Stimulated activated CD8-positive, alpha-beta memory T cell treated with anti-CD3 and anti-CD28 coated beads, Interleukin-7, amount 100 ng/mL, for 1 hour (primary cell): ENCODE data around the gene NFIA.

ENCODE experiments used
- DNase-seq, 2 donors: peaks; one replicate each; pipeline ENCODE4 v3.0.0-alpha.2; 2020; ENCODE audit warnings: low read depth in 2 of 2

The NFIA gene

DNA sequence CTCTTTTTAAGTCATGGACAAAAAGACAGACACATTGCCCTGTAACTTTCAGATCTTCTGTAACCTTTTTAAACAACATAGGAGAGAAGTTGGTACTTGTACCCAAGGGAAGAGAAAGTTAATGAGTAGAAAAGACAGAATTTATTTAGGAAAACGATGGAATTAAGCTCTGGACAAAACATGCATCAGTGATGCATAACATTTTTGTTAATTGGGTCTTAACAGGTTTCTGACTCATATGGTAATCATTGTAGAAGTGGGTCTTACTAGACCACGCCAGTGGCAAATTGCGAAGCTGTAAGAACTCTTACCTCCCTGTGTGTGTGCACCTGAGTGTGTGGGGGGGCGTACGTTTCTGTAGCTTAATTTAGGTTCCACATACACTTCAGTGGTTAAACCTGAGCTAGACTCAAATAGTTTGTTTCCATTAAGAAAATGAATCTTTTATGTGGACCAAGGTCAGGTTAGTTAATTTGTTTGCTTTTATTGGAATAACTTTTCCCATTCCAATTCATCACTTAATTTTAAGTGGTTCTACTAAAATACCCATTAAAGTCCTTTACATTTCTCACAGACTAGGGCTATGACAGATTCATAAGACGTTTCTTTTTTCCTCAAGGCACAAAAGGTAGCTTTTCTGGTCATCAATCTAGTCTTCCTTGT is 48.1 kb downstream of the NFIA start:
- DNase-seq, result no peak

DNA sequence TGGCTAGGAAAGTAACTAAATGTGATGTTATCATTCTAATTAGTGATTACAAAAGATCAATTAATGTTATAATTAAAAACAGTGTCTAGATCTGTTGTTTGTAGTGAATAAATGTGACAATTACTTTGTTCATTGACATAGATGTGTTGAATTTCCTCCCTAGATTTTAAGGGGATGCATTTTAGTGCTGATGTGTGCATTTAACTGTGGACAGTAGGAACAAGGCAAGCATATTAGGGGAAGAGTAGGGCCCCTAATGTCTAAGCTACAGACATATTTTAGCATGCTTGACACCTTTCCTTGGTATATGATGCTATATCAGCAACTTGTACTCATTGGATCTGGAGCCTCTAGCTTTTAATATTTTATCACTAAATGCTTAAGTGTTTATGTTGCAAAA is 48.9 kb downstream of the NFIA start:
- no peak for DNase-seq

DNA sequence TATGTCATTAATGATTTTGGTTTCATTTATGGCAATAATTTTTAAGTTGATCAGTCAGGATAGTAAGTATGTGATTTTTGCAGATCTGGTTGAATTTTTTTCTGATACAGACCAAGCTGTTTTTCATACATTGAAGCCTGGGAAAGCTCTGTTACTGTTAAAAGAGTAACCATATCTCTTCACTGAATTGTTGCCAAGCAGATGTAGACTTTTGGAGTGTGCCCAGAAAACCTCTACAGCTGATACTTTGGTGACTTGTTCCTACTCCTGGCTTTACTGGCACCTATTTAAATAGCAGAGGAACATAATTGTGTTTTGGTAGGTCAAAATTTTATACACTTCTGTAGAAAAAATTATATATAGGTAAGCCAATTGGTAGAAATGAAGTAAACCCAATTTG is 49.4 kb downstream of the NFIA start:
- no peak for DNase-seq

DNA sequence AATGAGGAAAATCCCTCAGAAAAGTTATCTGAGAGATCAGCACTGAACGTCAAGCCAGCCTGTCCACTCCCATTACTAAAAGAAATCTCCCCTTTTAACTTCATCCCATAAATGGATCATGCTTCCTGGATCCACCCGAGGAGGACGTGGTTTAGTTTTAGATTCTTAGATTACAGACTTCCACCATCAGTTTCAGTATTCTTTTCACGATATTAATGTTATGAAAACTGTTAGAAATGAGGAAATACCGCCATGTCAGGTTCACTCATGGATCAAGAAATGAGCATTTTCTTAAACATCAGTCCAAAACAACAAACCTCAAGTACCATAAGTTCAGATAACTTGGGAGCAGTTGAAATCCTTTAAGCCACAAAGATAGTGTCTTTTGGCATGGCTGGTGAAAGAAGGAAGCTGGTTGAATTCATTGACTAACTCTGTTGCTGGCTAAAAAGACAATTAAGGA is 49.8 kb downstream of the NFIA start:
- DNase-seq, result no peak

DNA sequence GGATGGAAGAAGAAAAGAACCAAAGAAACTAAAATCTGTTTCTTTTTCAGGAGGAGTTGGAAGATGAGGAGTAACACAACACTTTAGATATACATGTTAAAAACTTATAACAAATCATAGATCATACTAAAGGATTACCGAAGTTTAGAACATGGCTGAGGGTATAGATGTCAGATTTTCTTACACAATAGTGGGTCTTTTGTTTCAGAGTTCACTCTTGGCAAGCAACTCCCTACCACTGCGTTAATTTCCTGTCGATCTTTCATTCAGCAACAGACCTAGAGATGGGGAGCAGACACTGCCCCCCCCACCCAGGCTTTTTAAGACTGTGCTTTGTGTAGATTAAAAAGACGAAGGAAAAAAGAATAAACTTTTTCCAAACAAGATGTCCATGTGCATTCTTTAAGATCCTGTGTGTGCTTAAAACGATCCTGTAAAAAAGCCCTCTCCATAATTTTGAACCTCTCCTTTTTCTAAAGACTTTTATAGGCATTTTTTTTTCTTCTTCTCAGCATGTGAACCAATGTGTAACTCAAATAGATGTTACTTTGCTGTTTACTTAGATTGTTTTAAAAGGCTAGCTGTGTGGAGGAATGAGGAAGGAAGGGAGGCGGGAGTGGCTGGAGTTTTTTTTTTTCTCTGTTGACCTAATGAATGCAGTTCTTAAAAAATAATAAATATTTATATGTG is 50.4 kb downstream of the NFIA start:
- DNase-seq, result no peak

DNA sequence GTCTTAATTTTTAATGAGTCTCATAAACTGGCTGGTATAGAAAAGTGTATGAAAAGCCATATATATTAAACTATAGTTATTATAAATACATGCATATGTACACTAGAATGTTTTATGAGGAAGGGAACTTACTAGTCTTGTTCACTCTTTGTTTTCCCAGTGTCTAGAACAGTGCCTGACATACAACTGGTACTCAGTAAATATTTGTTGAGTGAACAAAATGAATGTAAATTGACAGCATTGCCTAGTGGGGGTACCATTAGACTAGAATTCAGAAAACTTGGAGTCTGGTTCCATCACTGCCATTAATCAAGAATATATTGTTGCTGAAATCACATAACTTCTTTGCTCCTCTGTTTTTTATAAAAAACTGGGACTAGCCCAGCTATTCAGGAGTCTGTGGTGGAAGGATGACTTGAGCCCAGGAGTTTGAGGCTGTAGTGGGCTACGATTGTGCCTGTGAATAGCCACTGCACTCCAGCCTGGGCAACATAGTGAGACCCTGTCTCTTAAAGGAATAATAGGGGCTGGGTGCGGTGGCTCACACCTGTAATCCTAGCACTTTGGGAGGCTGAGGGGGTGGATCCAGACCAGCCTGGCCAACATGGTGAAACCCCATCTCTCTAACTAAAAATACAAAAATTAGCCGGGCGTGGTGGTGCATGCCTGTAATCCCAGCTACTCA is 51.1 kb downstream of the NFIA start:
- DNase-seq, result no peak

DNA sequence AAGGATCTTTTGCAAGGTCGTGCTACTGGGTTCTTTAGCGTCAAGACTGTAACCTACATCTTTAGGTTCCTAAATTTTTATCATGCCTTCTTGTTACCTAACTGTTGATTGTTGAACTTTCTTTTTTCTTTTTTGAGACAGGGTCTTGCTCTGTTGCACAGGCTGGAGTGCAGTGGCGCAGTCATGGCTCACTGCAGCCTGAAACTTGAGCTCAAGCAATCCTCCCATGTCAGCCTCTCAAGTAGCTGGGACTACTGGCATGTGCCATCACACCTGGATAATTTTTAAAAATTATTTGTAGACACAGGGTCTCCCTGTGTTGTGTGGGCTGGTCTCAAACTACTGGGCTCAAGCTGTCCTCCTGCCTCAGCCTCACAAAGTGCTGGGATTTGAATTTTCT is 52.9 kb downstream of the NFIA start:
- DNase-seq, result no peak

DNA sequence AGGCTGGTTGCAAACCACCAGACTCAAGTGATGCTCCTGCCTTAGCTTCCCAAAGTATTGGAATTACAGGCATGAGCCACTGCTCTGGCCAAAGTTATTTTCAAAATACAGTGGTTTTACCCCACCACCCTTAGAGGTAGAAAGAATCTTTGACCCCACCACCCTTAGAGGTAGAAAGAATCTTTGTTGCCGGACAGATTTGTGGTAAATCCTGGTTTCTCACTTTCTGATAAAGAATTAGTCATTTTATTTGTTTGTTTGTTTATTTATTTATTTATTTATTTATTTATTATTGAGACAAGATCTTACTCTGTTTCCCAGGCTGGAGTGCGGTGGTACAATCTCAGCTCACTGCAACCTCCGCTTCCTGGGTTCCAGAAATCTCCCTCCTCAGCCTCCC is 55.9 kb downstream of the NFIA start:
- DNase-seq, result no peak

DNA sequence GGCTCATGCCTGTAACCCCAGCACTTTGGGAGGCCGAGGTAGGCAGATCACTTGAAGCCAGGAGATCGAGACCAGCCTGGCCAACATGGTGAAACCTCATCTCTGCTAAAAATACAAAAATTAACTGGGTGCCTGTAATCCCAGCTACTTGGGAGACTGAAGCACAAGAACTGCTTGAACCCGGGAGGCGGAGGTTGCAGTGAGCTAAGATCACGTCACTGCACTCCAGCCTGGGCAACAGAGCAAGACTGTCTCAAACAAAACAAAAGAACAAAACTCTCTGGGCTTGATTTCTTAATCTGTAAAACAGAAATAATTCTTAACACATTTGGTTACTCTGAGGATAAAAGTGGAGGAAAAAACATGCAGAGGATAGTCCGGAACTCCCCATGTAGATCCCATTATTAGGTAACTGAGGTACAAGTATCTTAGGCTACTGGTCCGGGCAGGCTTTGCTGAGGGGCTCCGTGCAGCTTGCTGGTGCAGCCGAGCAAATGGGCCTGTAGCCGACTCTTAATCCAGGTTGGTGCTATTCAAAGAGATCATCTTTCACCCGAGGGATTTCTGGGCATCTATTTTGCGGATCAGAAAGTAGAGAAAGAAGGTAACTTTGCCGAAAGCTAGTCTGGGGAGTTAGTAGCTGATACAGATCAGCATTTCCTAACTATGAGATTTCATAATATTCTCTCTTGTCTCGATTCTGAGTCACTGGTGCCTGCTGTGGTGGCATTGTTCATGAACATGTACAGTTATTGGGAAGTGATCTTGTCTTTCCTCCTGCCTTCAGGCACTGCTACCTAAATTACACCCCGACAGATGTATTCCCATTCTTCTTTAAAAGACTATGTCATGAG is 56.8 kb downstream of the NFIA start:
- DNase-seq, result no peak

DNA sequence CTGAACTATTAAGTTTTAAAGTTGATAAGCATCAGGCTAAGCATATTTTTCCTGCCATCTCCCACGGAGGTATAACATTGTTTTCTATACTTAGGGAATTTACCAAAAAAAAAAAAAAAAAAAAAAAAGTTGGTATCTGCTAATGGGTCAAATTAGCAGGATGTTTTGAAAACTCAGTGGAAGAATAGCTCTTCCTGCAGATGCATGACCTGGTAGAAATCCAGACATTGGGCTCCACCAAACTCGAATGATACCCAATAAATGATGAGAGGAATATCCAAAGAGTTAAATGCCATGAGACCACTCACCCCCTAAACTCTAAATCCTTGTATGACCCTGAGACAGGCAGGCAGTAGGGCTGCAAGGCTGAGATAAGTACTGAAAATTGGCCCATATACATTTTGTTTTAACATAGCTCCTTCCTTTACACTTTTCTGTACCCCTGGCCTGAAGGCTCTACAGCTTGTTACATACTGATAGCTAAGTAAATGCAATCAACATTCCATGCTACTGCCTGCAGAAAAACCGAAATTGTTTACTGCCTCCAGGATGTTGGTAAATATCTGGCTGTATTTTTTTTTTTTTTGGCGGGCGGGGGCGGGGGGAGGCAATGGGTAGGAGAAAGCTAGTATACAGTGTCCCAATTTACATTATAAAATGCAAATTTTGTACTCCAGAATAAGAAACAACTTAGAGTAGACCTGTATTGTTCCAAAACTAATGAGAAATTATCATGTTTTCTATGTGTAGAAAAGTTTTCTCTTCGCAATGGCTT is 57.6 kb downstream of the NFIA start:
- DNase-seq, result no peak

DNA sequence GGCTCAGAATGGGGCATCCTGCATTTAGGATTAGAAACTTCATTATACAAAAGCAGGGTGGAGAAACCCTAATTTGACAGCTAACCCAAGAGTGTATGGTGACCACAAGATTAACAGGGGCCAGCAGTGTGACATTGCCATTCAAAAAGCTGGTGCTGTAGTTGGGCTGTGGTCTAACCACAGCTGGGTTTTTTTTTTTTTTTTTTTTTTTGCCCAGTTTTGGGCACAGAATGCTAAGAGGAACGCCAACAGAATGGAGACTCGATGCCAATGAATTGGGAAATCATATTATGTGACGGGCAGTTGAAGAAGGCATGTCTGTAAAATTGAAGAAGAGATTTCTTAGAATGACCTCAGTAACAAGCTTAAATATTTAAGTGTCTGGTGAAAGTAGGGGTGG is 58.4 kb downstream of the NFIA start:
- no peak for DNase-seq

DNA sequence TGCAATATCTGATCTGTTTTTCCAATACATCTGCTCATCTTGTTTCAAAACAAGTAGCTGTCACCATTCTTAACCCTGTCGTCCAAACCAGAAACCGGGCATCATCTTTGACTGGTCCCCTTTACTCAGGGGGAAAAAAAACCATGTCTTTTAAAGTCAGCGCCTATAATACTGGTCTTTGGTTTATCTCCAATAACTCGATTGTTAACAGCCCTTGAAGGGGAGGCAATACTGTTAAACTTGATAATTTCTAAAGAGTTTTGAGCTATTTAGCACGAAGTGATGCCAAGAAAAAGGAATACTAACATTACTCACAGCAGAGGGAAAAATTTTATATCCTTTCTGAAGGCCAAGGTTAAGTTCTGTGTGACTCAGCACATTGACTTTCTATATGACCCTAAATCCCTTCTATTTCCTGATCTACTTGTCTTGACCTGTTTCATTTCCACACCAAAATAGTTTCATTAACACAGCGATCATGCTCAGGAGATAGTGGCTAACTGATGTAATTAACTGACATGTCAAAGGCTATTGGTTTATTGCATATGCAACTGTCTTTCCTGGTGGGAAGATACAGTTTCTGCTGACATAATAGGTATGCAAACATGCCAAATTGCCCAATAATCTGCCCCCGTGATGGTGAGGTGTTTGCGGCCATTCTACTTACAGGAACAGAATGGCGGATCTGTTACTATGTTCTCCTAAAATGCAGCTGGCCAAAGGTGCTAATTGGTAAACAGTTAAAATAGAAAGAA is 59.1 kb downstream of the NFIA start:
- no peak for DNase-seq

DNA sequence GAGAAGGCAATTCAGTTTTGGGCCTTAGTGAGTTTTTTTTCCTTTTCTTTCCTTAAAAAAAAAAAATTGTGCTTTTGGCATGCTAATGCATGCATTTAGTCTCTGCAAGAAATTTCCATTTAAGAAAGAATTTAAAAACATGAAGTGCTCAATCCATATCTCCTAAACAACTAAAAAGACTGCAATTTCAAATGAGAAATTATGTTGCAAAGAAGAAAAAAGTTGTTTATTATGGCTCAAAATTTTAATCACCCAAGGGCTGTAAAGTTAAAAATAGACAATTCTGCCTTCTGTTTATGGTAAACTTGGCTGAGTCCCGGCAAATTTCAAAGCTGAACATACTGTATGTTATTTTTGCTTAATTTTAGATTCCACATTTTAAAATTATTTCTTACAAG is 59.7 kb downstream of the NFIA start:
- no peak for DNase-seq

DNA sequence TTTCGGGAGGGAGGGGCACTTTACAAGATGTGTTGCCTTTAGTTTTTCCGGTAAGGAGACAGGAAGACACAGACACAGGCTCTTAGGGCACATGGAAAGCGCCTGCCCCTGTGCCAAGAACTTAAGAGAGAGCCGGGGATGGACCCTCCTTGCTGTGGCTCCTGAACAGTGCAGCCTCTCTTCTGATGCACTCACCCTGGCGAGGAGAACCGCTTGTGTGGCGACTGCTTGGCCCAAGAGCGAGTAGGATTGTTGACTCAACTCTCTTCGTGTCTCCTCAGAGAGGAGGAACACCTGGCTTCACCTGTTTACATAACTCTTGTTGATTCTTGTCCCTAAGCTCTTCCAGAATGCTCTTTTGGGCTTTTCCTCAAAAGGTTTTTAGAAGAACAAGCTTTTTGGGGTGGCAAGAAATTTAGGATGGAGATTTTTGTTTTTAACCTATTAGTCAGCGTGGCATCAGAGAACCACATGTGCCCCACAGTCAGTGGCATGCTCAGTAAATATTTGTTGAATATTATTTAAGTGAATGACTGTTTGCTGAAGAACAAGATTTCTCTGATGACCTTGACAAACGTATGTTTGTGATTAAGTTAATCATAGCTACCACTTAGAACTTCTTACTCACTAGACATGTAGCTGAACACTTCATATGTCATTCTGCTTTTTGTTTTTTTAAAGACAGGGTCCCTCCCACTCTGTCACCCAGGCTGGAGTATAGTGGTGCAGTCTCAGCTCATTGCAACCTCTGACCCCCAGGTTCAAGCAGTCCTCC is 60.6 kb downstream of the NFIA start:
- DNase-seq, result no peak

DNA sequence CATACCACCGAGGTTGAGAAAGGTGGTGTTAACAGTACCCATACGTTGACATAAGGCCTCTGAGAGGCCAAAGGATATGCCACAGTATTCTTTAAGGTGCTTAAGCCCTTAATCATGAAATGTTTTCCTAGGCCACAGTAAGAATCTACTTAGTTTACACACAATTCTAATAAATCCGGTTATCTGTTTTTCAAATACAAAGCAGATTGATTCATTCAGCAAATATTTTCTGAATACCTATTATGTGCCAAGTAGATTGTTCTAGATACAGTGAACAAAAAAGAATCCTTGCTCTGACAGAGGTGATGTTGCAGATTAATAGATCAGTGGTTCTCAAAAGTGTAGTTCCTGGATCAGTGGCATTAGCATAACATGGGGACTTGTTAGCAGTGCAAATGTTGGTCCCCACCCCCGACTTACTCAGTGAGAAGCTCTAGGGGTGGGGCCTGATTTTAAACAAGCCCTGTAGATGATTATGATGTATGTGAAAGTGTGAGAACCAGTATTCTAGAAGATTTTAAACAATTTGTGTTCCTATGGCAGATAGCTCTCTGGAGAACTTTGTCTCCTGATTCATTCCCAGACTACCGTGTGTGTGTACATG is 61.6 kb downstream of the NFIA start:
- DNase-seq, result no peak

DNA sequence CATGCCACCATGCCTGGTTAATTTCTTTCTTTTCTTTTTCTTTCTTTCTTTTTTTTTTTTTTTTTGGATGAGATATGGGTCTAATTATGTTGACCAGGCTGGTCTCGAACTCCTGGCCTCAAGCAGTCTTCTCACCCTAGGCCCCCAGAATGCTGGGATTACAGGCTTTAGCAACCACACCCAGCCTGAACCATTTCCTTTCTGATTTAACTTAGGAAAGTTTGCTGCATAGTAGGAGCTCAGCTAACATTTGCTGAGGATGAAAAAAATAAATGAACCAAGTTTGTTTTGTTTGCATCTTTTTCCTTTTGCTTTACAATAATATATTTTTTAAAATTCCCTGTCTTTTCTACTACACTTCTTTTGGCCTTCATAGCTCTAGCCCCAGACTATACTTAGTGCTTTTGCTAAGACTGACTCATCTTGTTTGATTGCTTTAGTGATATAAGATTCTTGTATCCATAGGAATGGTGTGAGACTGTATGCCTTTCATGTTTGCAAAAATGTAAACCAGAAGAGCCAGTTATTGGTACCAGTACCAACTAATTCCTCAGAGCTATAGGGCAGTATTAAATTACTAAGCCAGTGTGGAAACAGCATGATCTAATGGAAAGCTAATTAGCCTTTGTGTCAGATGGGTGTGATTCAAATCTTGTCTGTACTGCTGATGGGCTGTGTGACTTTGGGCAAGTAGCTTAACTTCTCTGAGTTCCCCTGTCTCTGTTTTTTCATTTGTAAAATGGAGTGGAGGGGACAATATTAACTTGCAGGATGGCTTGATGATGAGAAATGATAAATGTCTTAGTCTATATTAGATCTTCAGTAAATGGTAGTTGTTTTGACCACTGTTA is 66.9 kb downstream of the NFIA start:
- DNase-seq, result no peak

DNA sequence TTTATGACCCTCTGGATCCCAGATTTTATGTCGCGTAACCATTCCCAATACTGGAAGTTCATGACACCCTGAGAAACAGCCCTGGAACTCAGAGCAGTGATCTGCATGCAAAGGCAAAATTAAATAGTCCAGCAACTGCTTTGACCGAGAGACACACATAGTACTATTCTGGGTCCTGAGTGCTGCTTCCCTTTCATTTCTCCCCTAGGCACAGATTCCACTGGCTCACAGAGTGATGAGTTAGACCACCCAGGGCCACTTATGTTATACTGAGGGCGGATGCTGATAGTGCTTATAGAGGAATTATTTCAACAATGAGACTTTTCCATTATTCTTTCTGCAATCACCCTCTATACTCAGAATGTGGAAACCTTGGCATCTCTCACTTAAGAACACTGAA is 69.2 kb downstream of the NFIA start:
- DNase-seq, result no peak

DNA sequence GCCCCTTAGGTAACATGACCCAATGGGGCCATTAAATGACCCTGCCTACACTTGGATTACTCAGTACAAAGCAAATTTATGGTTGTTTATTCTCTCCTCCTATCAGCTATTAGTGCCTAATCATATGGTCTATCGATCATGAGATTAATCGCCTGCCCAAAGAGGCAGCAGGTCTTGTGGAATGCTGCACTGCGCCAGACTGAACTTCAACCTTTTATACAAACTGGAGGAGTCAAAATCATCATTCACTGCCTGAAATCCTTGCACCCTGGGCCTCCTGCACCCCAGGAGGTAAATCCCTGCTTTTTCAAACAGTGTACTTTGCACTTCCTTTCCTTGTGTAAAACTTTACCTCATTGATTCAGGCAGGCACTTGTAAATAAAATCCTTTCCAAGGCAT is 69.7 kb downstream of the NFIA start:
- DNase-seq, result no peak
